H1 (cell line): ENCODE results near the gene CCDC138.

Experiments
- CTCF ChIP-seq, 3 experiments: IDR thresholded peaks; 1 replicate in 2 of 3; 2 replicates in 1 of 3; pipeline versions ENCODE4 v1.5.1 to v1.6.1; 2011; ENCODE audit warnings: low read length in 3 of 3, mild to moderate bottlenecking in 3 of 3, inconsistent platforms in 2 of 3, low read depth in 1 of 3, moderate library complexity in 1 of 3; ENCODE audit not compliant: insufficient read depth in 1 of 3; ENCODE audit errors: control extremely low read depth in 1 of 3
- RAD21 ChIP-seq, 2 experiments: IDR thresholded peaks in 1 of 2; conservative IDR thresholded peaks in 1 of 2; 2 replicates each; pipeline ENCODE4 v1.6.1; 2011; ENCODE audit warnings: low read depth in 2 of 2, low read length in 2 of 2, improper control_type of control experiment in 1 of 2, inconsistent platforms in 1 of 2, mild to moderate bottlenecking in 1 of 2, moderate library complexity in 1 of 2

- TF ChIP-seq CTCF (IDR thresholded peaks at IDR 0.05; ENCODE audit: control extremely low read depth in 1 of 3, insufficient read depth in 1 of 3, low read depth in 1 of 3, low read length in 3 of 3), result no peak
- no peak for TF ChIP-seq RAD21 (IDR thresholded peaks at IDR 0.05 in 1 of 2, conservative IDR thresholded peaks at IDR 0.05 in 1 of 2; ENCODE audit: low read depth in 2 of 2, low read length in 2 of 2)
Measured at GRCh38 chr2:108825736-108826135, 39.2 kb downstream of the CCDC138 start.
